ENCODE measurements around the gene TSG101.

Gene TSG101

DNA sequence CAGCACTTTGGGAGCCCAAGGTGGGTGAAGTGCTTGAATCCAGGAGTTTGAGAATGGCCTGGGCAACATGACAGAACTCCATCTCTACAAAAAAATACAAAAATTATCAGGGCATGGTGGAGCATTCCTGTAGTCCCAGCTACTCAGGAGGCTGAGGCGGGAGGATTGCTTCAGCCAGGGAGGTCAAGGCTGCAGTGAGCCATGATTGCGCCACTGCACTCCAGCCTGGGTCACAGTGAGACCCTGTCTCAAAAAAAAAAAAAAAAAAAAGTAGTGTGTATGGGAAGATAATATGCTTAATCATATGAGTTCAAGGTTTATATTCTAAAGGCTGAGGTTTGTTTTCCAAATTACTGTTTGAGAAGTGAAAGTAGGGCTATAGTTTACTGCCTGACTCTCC, 60.3 kb downstream of the TSG101 start:
- TF ChIP-seq, protein P1, sequence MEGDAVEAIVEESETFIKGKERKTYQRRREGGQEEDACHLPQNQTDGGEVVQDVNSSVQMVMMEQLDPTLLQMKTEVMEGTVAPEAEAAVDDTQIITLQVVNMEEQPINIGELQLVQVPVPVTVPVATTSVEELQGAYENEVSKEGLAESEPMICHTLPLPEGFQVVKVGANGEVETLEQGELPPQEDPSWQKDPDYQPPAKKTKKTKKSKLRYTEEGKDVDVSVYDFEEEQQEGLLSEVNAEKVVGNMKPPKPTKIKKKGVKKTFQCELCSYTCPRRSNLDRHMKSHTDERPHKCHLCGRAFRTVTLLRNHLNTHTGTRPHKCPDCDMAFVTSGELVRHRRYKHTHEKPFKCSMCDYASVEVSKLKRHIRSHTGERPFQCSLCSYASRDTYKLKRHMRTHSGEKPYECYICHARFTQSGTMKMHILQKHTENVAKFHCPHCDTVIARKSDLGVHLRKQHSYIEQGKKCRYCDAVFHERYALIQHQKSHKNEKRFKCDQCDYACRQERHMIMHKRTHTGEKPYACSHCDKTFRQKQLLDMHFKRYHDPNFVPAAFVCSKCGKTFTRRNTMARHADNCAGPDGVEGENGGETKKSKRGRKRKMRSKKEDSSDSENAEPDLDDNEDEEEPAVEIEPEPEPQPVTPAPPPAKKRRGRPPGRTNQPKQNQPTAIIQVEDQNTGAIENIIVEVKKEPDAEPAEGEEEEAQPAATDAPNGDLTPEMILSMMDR (IDR thresholded peaks at IDR 0.05; ENCODE audit: low read depth, low read length, missing control alignments), result no peak

DNA sequence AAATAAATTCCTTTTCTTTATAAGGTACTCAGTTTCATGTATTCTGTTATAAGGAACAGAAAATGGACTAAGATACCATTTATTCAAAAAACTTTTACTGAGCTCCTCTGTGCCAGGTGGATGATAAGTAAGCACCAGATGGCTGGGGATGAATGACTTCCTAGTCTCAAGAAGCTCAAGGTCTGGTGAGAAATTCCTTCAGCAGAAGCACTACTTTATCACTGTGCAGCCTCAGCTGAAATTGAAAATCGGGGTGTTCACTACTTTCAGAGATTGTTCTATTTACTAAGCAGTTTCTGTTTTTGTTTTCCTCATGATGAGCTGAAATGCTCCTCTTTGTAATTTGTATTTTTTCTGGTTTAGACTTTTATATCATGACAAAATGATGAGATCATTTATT, 63.3 kb downstream of the TSG101 start:
- TF ChIP-seq, protein P1 (IDR thresholded peaks at IDR 0.05; ENCODE audit: low read depth, low read length, missing control alignments), result no peak
- in situ Hi-C loops (cut with HindIII; ENCODE audit: low pct_ligation_motif_present, low sequenced_read_pairs), result no loop called here
- no peak overlapping the region for H3K27ac ChIP-seq
- H3K4me3 ChIP-seq (ENCODE audit: low read depth, low read length), result no peak overlapping the region
- DNase-seq, result no peak
- H3K36me3 ChIP-seq (replicated peaks), result no peaks in the 10 kb centered on the region
- no peaks in the 10 kb centered on the region for H3K27me3 ChIP-seq (replicated peaks)

More for the DNA sequence above, 60.3 kb downstream of the TSG101 start:
- Histone ChIP-seq H3K27me3 (replicated peaks) (no peaks in the 10 kb centered on the region), H3K27ac (no peak overlapping the region), H3K4me3 (ENCODE audit: low read depth, low read length) (no peak overlapping the region), H3K36me3 (replicated peaks) (no peaks in the 10 kb centered on the region)
- in situ Hi-C loops (cut with HindIII; ENCODE audit: low pct_ligation_motif_present, low sequenced_read_pairs), result no loop called here
- no peak for DNase-seq

DNA sequence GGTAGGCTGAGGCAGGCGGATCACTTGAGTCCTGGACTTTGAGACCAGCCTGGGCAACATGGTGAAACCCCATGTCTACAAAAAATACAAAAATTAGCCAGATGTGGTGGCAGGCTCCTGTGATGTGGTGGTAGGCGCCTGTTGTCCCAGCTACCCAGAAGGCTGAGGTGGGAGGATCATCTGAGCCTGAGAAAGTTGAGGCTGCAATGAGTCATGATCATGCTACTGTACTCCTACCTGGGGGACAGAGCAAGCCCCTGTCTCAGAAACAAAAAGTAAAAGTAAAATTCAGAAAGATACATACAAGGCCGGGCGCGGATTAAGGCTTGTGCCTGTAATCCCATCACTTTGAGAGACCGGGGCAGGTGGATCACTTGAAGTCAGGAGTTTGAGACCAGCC, 64.8 kb downstream of the TSG101 start:
- in situ Hi-C loops (cut with HindIII; ENCODE audit: low pct_ligation_motif_present, low sequenced_read_pairs), result no loop called here
- H3K4me3 ChIP-seq (ENCODE audit: low read depth, low read length), result no peak overlapping the region
- no peaks in the 10 kb centered on the region for H3K36me3 ChIP-seq (replicated peaks)
- H3K27me3 ChIP-seq (replicated peaks), result no peaks in the 10 kb centered on the region
- TF ChIP-seq, protein P1 (IDR thresholded peaks at IDR 0.05; ENCODE audit: low read depth, low read length, missing control alignments), result no peak
- DNase-seq, result no peak
- H3K27ac ChIP-seq, result no peak overlapping the region

DNA sequence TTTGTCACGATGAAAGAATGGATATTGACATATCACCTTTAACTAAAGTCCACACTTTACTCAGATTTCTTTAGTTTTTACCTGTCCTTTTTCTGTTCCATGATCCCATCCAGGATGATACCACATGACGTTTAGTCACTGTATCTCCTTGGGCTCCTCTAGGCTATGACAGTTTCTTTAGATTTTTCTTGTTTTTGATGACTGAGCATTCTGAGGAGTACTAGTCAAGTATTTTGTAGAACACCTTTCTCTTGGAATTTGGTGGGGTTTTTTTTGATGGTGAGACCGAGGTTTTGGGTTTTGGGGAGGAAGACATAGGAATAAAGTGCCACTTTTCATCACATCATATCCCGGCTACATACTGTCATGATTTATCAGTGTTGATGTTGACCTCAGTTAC, 67.1 kb downstream of the TSG101 start:
- TF ChIP-seq, protein P1 (IDR thresholded peaks at IDR 0.05; ENCODE audit: low read depth, low read length, missing control alignments), result no peak

DNA sequence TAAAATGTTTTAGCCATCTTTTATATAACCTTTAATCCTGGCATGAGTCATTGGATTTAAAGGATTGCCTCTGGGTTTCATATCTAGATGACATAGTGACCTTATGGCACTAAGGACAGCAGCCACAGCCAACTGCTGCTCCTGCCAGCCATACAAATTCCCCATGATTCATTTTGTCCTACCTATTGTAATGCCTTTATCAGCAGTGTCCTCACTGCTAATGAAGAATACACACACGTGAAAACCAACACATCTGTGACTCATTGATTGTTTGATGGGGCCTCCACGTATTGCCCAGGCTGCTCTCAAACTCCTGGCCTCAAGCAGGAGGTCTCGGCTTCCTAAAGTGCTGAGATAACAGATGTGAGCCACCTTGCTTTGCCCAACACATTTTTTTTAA, 69.3 kb downstream of the TSG101 start:
- Histone ChIP-seq H3K4me3 (ENCODE audit: low read depth, low read length) (no peak overlapping the region), H3K27me3 (replicated peaks) (no peaks in the 10 kb centered on the region), H3K27ac (no peak overlapping the region), H3K36me3 (replicated peaks) (no peaks in the 10 kb centered on the region)
- no peak for DNase-seq
- in situ Hi-C loops (cut with HindIII; ENCODE audit: low pct_ligation_motif_present, low sequenced_read_pairs), result no loop called here
- TF ChIP-seq, protein P1 (IDR thresholded peaks at IDR 0.05; ENCODE audit: low read depth, low read length, missing control alignments), result no peak

More for the DNA sequence above, 67.1 kb downstream of the TSG101 start:
- in situ Hi-C loops (cut with HindIII; ENCODE audit: low pct_ligation_motif_present, low sequenced_read_pairs), result no loop called here
- DNase-seq, result no peak
- Histone ChIP-seq H3K27ac (no peak overlapping the region), H3K27me3 (replicated peaks) (no peaks in the 10 kb centered on the region), H3K36me3 (replicated peaks) (no peaks in the 10 kb centered on the region), H3K4me3 (ENCODE audit: low read depth, low read length) (no peak overlapping the region)

DNA sequence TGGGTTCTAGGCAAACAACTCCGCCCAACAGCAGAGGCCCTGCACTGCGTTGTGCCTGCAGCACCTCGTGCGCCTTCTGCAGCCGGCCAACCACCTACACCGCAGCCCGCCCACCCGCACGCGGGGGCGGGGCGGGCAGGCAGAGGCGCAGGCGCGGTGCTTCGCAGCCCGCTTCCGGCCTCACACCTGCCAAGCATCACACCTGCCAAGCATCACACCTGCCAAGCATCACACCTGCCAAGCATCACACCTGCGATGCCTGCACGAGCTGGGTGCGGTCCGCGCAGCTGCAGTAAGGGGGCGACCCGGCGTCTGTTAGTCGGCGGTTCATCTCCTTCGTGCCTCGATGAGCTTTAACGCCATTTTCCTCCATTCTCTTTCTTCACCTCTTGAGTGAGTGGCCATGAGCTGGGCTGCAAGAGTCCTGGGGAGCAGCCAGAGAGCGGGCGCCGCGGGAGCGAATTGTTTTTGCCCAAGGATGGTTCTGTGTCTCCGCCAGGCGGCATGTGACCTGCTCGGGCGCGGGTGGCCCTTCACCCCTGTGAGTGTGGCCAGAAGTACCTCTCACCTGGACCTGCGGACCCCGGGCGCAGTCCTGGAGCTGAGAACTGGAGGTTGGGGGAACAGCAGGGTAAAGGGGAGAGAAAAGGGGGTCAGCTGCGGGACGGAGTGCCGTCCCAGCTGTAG, 70.9 kb downstream of the TSG101 start, which contains the start of gene LDHAL6A:
TSS of gene LDHAL6A (plus strand) at position 171 of the 687 bp plus-strand sequence. CDS start 825 bp downstream, outside the sequence.
- Histone ChIP-seq H3K36me3 (replicated peaks) (no peaks in the 10 kb centered on the region), H3K27me3 (replicated peaks) (no peaks in the 10 kb centered on the region), H3K4me3 (ENCODE audit: low read depth, low read length) (no peak within 1 kb of the TSS), H3K27ac (no peak within 1 kb of the TSS)
- in situ Hi-C loops (cut with HindIII; ENCODE audit: low pct_ligation_motif_present, low sequenced_read_pairs), result no loop called here
- no peak for DNase-seq
- TF ChIP-seq, protein P1 (IDR thresholded peaks at IDR 0.05; ENCODE audit: low read depth, low read length, missing control alignments), result no peak
